Measurements from ENCODE around the gene ARHGAP32.

Gene ARHGAP32

GRCh38 chr11:128953151-128953550 is 239.0 kb downstream of the ARHGAP32 start:
- no peak for TF ChIP-seq ZNF274 (IDR thresholded peaks at IDR 0.05; ENCODE audit: low read depth, low read length)

GRCh38 chr11:128949791-128950454 is 242.2 kb downstream of the ARHGAP32 start:
- no peak for TF ChIP-seq ZNF274 (IDR thresholded peaks at IDR 0.05; ENCODE audit: low read depth, low read length)
- H3K4me3 ChIP-seq (ENCODE audit: low read length): no peak overlapping the region

More at GRCh38 chr11:128953151-128953550, 239.0 kb downstream of the ARHGAP32 start:
- no peak overlapping the region for H3K4me3 ChIP-seq (ENCODE audit: low read length)

DNA sequence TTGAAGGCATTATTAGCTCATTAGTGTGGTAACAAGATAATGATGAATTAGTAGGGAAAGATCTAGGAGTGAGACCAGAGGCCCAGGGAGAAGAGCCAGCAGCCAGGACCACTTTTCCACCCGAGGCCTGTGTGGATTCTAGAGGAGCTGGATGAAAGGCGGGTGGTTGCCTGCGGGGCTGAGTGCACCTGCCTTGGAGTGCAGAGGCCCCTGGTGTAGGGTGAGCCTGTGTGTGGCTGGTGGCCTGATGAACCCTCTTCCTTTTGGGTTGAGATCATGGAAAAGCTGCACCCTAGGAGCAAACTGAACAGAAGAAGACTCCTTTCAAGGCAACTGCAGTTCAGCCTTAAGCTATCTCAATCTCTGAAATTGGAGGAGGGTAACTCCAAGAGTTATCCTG is 243.5 kb downstream of the ARHGAP32 start:
- no peak for TF ChIP-seq ZNF274 (IDR thresholded peaks at IDR 0.05; ENCODE audit: low read depth, low read length)
- no peak overlapping the region for H3K4me3 ChIP-seq (ENCODE audit: low read length)

DNA sequence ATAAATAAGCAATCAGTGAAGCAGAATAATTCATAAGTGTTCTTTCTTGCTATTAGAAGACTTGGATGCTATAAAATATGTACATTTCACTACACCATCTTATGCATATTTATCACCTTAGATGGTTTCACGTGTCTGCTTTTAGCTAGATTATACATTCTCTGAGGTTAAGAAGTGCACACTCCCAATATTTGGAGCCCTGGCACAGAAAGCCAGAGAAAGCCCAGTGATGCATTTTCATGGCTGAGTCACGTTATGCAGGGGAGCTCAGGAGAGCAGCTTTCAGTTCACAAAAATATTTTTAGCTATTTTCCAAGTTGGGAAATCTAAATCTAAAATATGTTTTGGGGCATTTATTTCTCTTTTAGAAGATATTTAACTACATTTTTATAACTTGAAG is 244.4 kb downstream of the ARHGAP32 start:
- no peak overlapping the region for H3K4me3 ChIP-seq (ENCODE audit: low read length)
- TF ChIP-seq ZNF274 (IDR thresholded peaks at IDR 0.05; ENCODE audit: low read depth, low read length): no peak

GRCh38 chr11:128946648-128947047 is 245.5 kb downstream of the ARHGAP32 start:
- H3K4me3 ChIP-seq (ENCODE audit: low read length): no peak overlapping the region
- no peak for TF ChIP-seq ZNF274 (IDR thresholded peaks at IDR 0.05; ENCODE audit: low read depth, low read length)

DNA sequence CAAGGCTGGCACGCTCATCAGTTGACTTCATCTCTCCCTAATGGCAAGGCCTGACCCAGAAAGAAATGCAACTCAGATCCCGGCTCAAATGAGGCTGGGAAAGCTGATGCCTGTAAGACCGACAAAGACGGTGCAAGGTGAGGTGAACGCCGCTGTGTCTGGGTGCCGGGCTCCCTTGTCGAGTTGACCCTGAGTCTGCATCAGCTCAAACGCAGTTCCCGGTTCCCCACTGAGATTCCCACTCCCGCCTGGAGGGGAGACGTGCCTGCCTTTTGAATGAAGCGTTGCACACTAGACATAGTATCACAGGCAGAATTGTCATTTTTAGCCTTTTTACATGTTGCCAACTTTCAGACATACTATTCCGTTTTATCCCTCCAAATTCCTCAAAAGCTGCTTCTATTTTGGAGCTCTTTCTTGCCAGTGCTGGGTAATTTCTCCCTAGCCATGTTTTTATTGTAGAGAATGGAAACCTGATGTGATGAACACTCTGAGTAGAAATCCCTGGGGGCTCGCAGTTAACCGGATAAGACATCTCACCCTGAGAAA is 248.6 kb downstream of the ARHGAP32 start:
- H3K4me3 ChIP-seq (ENCODE audit: low read length): no peak overlapping the region
- TF ChIP-seq ZNF274 (IDR thresholded peaks at IDR 0.05; ENCODE audit: low read depth, low read length): no peak

GRCh38 chr11:128942817-128943427 is 249.2 kb downstream of the ARHGAP32 start, which contains the start of gene TP53AIP1:
Gene TP53AIP1 (minus strand): TSS chr11:128942871. CDS start chr11:128937818, 5,053 bp downstream.
- no peak for TF ChIP-seq ZNF274 (IDR thresholded peaks at IDR 0.05; ENCODE audit: low read depth, low read length)
- no peak within 1 kb of the TSS for H3K4me3 ChIP-seq (ENCODE audit: low read length)

GRCh38 chr11:128942272-128942612 is 249.9 kb downstream of the ARHGAP32 start:
- no peak overlapping the region for H3K4me3 ChIP-seq (ENCODE audit: low read length)
- no peak for TF ChIP-seq ZNF274 (IDR thresholded peaks at IDR 0.05; ENCODE audit: low read depth, low read length)

DNA sequence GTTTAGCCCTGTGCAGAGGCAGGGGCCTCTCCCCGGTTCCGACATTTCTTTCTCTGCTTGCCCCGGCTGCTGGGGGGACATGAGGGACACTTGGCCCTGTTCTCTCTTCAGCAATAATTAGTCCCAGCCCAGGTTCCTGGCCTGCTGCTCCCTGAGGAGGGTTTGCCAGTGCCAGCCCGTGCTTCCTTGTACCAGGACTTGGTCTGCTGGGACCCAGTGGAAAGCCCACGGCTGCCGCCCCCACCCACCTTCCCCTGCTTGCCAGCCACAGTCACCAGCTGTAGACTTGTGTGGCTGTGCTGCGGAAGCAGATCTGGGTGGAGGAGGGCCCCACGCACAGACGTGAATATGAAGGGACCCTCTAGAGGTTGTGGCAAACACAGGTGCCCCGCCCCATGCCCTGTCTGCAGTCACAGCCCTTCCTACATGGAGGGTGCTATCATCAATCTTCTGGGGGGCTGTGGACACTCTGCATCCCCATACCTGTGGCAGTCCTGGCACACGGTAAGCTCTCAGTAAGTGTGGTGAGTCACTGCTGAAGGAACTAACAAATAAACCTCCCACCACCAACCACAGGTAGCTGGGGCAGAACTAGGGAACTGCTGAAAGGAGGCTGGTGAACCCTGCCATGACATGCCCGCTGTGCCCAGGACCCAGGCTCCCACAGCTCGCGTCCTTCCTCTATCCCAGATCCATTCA is 250.4 kb downstream of the ARHGAP32 start:
- no peak overlapping the region for H3K4me3 ChIP-seq (ENCODE audit: low read length)
- no peak for TF ChIP-seq ZNF274 (IDR thresholded peaks at IDR 0.05; ENCODE audit: low read depth, low read length)

DNA sequence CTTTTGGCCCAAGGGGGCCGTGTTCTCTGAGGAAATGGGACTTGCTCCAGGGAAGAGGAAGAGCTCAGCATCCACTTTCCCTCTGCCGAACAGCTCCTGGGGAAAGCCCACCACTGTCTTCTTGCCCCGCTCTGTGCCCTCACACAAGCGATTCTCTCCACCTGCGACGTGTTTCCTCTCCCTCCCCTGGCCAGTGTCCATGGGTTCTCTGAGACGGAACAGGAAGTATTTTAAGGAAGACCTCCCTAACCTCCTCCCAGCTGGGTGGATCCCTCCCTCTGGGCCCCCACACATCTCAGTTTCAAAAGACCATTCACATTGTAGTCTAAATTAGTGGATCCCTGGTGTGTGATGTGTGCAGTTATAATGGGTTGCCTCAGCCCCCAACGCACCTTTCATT is 251.0 kb downstream of the ARHGAP32 start:
- no peak overlapping the region for H3K4me3 ChIP-seq (ENCODE audit: low read length)
- TF ChIP-seq ZNF274 (IDR thresholded peaks at IDR 0.05; ENCODE audit: low read depth, low read length): no peak

DNA sequence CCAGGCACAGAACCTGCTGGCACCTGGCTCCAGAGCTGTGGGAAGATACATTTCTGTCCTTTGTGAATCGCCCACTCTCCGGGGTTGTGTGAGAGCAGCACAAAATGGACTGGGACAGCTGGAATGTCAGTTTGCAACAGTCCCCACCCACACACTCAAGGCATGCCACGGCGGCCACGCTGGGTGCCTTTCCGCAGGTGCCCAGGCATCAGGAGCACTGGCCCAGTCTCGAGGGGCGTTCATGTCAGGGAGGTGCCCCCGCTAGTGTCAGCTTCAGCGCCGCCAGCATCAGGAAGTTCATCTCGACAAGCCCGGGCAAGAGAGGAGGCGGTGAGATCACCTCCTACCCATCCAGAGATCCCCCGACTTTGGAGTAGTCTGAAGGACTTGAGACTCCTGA is 251.5 kb downstream of the ARHGAP32 start:
- no peak overlapping the region for H3K4me3 ChIP-seq (ENCODE audit: low read length)
- no peak for TF ChIP-seq ZNF274 (IDR thresholded peaks at IDR 0.05; ENCODE audit: low read depth, low read length)

- no peak overlapping the region for H3K4me3 ChIP-seq (ENCODE audit: low read length)
- no peak for TF ChIP-seq ZNF274 (IDR thresholded peaks at IDR 0.05; ENCODE audit: low read depth, low read length)
These were observed 252.0 kb downstream of the ARHGAP32 start for GRCh38 chr11:128940156-128940555.

DNA sequence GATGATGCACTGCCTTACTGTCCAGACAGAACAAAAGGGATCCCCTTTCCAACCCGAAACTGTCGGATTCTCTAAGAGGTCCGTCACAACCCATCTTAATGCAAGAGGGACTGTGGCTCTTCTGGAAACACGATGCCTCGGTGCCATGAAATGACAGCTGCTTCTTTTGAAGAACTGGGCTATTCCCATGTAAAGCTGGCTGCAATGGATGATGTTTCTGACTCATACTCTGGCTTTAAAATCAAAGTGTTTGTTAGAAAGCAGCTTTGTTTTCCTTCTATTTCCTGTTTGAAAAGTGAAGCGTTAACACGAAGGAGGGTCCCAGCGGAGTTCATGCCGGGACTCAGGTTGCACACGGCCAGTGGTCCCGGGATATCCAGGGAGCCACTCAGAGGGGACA is 252.5 kb downstream of the ARHGAP32 start:
- no peak for TF ChIP-seq ZNF274 (IDR thresholded peaks at IDR 0.05; ENCODE audit: low read depth, low read length)
- no peak overlapping the region for H3K4me3 ChIP-seq (ENCODE audit: low read length)

DNA sequence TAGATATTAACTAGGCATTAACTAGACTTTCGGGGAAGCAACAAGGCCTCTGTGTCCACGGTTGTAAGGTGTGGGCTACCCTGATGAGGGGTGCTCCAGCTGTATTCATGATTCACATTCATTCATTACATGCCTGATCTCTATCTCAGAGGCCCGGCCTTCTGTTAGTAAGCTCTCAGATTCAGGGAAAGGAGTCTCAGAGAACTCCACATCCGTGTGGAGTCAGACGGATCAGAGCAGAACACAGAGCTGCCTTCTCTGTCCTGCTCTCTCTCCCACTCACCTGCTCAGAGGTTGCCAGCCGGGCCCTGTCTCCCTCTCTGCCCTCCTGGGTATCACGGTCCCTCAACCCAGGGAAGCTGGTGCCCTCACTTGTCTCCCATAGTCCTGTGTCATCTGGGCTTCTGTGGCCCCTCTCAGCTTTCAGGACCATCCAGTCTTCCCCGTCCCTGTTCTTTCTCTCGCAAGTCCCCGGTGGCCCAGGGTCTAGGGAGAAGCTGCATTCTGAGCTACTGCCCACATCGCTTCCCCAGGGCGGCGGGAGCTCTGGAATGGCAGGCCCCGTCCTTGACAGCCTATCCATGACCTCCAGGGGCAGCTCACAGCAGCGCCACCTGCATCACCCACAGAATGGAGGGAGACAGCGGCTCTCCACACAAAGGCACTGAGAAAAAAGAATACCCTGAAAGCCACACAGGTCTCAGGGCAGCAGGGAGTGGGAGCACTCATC is 253.8 kb downstream of the ARHGAP32 start:
- no peak for TF ChIP-seq ZNF274 (IDR thresholded peaks at IDR 0.05; ENCODE audit: low read depth, low read length)
- no peak overlapping the region for H3K4me3 ChIP-seq (ENCODE audit: low read length)
